Testis (tissue), 2 donors: ENCODE measurements around the gene SLC6A8.

Experiments used
- POLR2A ChIP-seq: fragments of 450-650 bp; IDR thresholded peaks from one replicate; pipeline ENCODE4 v1.6.1; 2017; ENCODE audit warnings: antibody characterized with exemption, mild to moderate bottlenecking, moderate library complexity
- TF ChIP-seq, protein P1 (sequence below), 3 experiments: fragments of 450-650 bp in 2 of 3; fragments of 200-600 bp in 1 of 3; sonication (generic) in 1 of 3; IDR thresholded peaks; one replicate each; pipeline ENCODE4 v1.5.1; 2016 to 2019; ENCODE audit warnings: antibody characterized with exemption in 3 of 3, mild to moderate bottlenecking in 2 of 3, moderate library complexity in 1 of 3

DNA sequence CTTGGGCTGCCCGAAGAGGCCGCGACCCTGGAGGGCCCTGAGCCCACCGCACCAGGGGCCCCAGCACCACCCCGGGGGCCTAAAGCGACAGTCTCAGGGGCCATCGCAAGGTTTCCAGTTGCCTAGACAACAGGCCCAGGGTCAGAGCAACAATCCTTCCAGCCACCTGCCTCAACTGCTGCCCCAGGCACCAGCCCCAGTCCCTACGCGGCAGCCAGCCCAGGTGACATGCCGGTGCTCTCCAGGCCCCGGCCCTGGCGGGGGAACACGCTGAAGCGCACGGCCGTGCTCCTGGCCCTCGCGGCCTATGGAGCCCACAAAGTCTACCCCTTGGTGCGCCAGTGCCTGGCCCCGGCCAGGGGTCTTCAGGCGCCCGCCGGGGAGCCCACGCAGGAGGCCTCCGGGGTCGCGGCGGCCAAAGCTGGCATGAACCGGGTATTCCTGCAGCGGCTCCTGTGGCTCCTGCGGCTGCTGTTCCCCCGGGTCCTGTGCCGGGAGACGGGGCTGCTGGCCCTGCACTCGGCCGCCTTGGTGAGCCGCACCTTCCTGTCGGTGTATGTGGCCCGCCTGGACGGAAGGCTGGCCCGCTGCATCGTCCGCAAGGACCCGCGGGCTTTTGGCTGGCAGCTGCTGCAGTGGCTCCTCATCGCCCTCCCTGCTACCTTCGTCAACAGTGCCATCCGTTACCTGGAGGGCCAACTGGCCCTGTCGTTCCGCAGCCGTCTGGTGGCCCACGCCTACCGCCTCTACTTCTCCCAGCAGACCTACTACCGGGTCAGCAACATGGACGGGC is 37.5 kb downstream of the SLC6A8 start:
- TF ChIP-seq, protein P1, sequence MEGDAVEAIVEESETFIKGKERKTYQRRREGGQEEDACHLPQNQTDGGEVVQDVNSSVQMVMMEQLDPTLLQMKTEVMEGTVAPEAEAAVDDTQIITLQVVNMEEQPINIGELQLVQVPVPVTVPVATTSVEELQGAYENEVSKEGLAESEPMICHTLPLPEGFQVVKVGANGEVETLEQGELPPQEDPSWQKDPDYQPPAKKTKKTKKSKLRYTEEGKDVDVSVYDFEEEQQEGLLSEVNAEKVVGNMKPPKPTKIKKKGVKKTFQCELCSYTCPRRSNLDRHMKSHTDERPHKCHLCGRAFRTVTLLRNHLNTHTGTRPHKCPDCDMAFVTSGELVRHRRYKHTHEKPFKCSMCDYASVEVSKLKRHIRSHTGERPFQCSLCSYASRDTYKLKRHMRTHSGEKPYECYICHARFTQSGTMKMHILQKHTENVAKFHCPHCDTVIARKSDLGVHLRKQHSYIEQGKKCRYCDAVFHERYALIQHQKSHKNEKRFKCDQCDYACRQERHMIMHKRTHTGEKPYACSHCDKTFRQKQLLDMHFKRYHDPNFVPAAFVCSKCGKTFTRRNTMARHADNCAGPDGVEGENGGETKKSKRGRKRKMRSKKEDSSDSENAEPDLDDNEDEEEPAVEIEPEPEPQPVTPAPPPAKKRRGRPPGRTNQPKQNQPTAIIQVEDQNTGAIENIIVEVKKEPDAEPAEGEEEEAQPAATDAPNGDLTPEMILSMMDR (IDR thresholded peaks at IDR 0.05): no peak
- TF ChIP-seq POLR2A: no peak
